ENCODE results near the gene RHEB.
A peak's percentile ranks its signal among the peaks of the same experiment; 100 is the strongest.

DNA sequence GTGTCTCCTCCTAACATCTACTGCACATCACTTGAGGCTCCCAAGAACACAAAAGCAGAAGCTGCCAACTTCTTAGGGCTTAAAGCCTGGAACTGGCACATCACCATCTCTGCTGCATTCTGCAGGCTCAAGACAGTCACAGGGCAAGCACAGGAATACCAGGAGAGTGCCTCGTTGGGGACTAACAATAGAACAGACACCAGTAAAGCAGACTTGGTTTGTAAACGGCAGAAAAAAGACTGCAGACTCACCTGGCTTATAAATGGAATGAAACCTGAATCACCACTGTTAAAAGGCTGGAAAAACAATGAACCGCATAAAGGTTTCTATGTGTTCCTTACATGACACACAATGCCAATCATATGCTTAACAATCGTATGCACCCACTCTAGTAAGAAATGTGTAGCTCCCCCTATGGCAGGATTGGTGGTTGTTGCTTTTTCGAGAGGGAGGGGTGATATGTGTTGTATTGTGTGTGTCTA lies 12.8 kb downstream of the RHEB start:
- TF ChIP-seq, protein P1, sequence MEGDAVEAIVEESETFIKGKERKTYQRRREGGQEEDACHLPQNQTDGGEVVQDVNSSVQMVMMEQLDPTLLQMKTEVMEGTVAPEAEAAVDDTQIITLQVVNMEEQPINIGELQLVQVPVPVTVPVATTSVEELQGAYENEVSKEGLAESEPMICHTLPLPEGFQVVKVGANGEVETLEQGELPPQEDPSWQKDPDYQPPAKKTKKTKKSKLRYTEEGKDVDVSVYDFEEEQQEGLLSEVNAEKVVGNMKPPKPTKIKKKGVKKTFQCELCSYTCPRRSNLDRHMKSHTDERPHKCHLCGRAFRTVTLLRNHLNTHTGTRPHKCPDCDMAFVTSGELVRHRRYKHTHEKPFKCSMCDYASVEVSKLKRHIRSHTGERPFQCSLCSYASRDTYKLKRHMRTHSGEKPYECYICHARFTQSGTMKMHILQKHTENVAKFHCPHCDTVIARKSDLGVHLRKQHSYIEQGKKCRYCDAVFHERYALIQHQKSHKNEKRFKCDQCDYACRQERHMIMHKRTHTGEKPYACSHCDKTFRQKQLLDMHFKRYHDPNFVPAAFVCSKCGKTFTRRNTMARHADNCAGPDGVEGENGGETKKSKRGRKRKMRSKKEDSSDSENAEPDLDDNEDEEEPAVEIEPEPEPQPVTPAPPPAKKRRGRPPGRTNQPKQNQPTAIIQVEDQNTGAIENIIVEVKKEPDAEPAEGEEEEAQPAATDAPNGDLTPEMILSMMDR (IDR thresholded peaks at IDR 0.05; ENCODE audit: low read depth, low read length) = peak; percentile 11
- no peak for TF ChIP-seq POLR2A (IDR thresholded peaks at IDR 0.05; ENCODE audit: extremely low read depth, insufficient read length)
- TF ChIP-seq MYC (IDR thresholded peaks at IDR 0.05; ENCODE audit: low read depth, low read length) = no peak
- TF ChIP-seq, protein P2, sequence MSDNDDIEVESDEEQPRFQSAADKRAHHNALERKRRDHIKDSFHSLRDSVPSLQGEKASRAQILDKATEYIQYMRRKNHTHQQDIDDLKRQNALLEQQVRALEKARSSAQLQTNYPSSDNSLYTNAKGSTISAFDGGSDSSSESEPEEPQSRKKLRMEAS (IDR thresholded peaks at IDR 0.05; ENCODE audit: low read depth, low read length) = no peak

All from NB4 (cell line).